SU-DHL-6 (cell line): ENCODE measurements around the gene ZNF432.

Experiments
- H2AFZ ChIP-seq: fragments of 200-600 bp; sonication (generic); 2 replicates; pipeline ENCODE4 v1.6.1; 2014; ENCODE audit warnings: low read depth, mild to moderate bottlenecking, moderate library complexity, mixed read lengths, antibody characterized with exemption, low read length; ENCODE audit not compliant: severe bottlenecking
- H3F3A ChIP-seq: fragments of 200-600 bp; shearing (Covaris generic); 2 replicates; pipeline ENCODE4 v1.6.0; 2016; ENCODE audit warnings: antibody characterized with exemption, mild to moderate bottlenecking; ENCODE audit not compliant: insufficient read depth
- H3K27ac ChIP-seq: fragments of 200-600 bp; sonication (generic); 2 replicates; pipeline ENCODE4 v1.5.1; 2016; ENCODE audit warnings: low read depth, mild to moderate bottlenecking, low read length, moderate library complexity, mixed read lengths
- H3K27me3 ChIP-seq: fragments of 200-600 bp; sonication (generic), shearing (Covaris generic); 2 replicates; pipeline ENCODE4 v1.6.0; 2014; ENCODE audit warnings: mild to moderate bottlenecking, low read length
- H3K36me3 ChIP-seq: fragments of 200-600 bp; sonication (generic); 2 replicates; pipeline ENCODE4 v1.6.1; 2014; ENCODE audit warnings: mild to moderate bottlenecking, low read length, mixed read lengths
- H3K4me2 ChIP-seq: fragments of 300-600, 200-600 bp; shearing (Covaris generic), sonication (generic); 2 replicates; pipeline ENCODE4 v1.6.0; 2014; ENCODE audit warnings: low read length, low read depth, mild to moderate bottlenecking; ENCODE audit not compliant: poor library complexity, severe bottlenecking
- H3K4me3 ChIP-seq: fragments of 200-600 bp; sonication (generic); 2 replicates; pipeline ENCODE4 v1.5.1; 2014; ENCODE audit warnings: antibody characterized with exemption, low read length, mild to moderate bottlenecking, mixed read lengths; ENCODE audit not compliant: insufficient read depth, poor library complexity, severe bottlenecking
- H3K79me2 ChIP-seq: fragments of 200-600 bp; sonication (generic); 2 replicates; pipeline ENCODE4 v1.6.1; 2014; ENCODE audit warnings: mild to moderate bottlenecking, low read length, moderate library complexity; ENCODE audit not compliant: insufficient read depth
- H3K9ac ChIP-seq: fragments of 200-600 bp; sonication (generic); 2 replicates; pipeline ENCODE4 v1.7.0; 2014; ENCODE audit warnings: mild to moderate bottlenecking, low read length
- H3K9me2 ChIP-seq: fragments of 200-600 bp; sonication (generic); replicated peaks from 2 replicates; pipeline ENCODE4 v1.6.1; 2014; ENCODE audit warnings: low read length; ENCODE audit not compliant: insufficient read depth
- H3K9me3 ChIP-seq: fragments of 200-600 bp; sonication (generic); 2 replicates; pipeline ENCODE4 v1.6.1; 2014; ENCODE audit warnings: low read length, mixed read lengths; ENCODE audit not compliant: insufficient read depth
- H4K20me1 ChIP-seq: fragments of 200-600 bp; sonication (generic); 2 replicates; pipeline ENCODE4 v1.6.1; 2014; ENCODE audit warnings: low read depth, mild to moderate bottlenecking, antibody characterized with exemption, low read length, moderate library complexity, mixed read lengths
- EZH2phosphoT487 ChIP-seq: fragments of 200-600 bp; sonication (generic), shearing (Covaris generic); conservative IDR thresholded peaks from 2 replicates; pipeline ENCODE4 v1.6.1; 2018; ENCODE audit warnings: mild to moderate bottlenecking, antibody characterized with exemption, low read length, moderate library complexity, mixed read lengths
- TF ChIP-seq, protein P1 (sequence below): fragments of 200-600 bp; sonication (generic); IDR thresholded peaks from one replicate; pipeline ENCODE4 v1.5.1; 2017; ENCODE audit warnings: antibody characterized with exemption, mild to moderate bottlenecking, low read length, moderate library complexity; ENCODE audit not compliant: insufficient read depth, poor library complexity, severe bottlenecking

ZNF432 gene

DNA sequence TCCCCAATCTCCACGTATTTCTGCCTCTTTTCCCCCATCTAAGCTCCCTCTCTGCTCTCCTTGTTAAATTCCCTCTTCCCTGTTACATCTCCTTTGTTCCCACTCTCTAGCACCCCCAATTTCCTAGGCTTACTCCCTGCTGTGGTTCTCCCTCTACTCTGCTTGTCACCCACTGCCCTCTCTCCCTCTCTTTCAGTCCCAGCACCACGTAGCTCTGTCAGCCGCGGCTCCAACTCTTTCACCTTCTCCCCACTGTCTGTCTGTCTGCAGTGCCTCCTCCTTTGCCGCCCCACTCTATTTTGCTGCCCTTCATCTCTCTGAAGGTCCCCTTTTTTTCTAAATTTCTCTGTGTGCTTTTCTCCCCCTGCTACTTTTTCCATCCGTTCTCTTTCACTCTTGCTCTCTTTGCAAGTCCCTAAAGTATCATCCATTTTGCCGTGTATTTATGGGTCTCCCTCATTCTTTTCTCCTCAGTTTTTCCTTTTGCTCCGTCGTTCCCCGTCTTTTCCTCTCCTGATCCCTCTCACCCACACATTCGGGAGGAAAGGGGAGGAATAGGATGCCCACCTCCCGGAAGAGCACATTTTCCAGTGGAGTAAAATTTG is 46.0 kb upstream of the ZNF432 start:
- TF ChIP-seq, protein P1, sequence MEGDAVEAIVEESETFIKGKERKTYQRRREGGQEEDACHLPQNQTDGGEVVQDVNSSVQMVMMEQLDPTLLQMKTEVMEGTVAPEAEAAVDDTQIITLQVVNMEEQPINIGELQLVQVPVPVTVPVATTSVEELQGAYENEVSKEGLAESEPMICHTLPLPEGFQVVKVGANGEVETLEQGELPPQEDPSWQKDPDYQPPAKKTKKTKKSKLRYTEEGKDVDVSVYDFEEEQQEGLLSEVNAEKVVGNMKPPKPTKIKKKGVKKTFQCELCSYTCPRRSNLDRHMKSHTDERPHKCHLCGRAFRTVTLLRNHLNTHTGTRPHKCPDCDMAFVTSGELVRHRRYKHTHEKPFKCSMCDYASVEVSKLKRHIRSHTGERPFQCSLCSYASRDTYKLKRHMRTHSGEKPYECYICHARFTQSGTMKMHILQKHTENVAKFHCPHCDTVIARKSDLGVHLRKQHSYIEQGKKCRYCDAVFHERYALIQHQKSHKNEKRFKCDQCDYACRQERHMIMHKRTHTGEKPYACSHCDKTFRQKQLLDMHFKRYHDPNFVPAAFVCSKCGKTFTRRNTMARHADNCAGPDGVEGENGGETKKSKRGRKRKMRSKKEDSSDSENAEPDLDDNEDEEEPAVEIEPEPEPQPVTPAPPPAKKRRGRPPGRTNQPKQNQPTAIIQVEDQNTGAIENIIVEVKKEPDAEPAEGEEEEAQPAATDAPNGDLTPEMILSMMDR: no peak
- no peak for TF ChIP-seq EZH2phosphoT487
- Histone ChIP-seq H3K9me2 (no peaks in the 10 kb centered on the region), H3K9ac (no peak overlapping the region), H3K27ac (no peak overlapping the region), H3K9me3 (peaks cover 9% of the 10 kb centered on the region; the same call in 1 of the 2 replicates), H3K4me3 (no peak overlapping the region), H3K79me2 (no peaks in the 10 kb centered on the region), H3F3A (no peaks in the 10 kb centered on the region), H3K36me3 (no peaks in the 10 kb centered on the region), H4K20me1 (no peaks in the 10 kb centered on the region), H2AFZ (no peak overlapping the region), H3K27me3 (no peaks in the 10 kb centered on the region), H3K4me2 (no peak overlapping the region)

- Histone ChIP-seq H3K4me3 (no peak overlapping the region), H4K20me1 (no peaks in the 10 kb centered on the region), H3F3A (no peaks in the 10 kb centered on the region), H3K9me2 (no peaks in the 10 kb centered on the region), H3K27me3 (no peaks in the 10 kb centered on the region), H3K9ac (no peak overlapping the region), H2AFZ (no peak overlapping the region), H3K36me3 (no peaks in the 10 kb centered on the region), H3K79me2 (no peaks in the 10 kb centered on the region), H3K27ac (no peak overlapping the region), H3K4me2 (no peak overlapping the region), H3K9me3 (peaks cover 9% of the 10 kb centered on the region; the same call in 1 of the 2 replicates)
- TF ChIP-seq, protein P1: no peak
- TF ChIP-seq EZH2phosphoT487: no peak
These were observed 37.8 kb upstream of the ZNF432 start for GRCh38 chr19:52086481-52086880.

DNA sequence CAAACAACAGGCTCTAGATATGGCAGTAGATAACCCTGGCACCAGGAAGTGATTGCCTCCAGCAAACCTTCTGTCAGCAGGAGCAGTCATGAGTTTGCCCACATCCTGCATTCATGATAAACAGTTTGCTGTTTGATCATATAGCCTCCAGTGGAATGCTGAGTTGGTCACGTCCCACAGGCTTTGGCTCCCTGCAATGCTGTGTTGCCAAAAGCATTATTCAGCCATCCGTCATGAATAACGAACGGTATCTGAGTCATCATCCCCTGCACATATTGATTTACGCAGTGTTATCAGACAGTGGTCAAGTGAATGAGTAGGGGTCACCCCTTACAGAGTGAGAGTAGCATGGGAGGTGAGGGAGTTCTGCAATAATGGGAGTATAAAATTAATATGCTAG is 21.9 kb upstream of the ZNF432 start:
- H3K9me2 ChIP-seq: no peaks in the 10 kb centered on the region
- H3K36me3 ChIP-seq: no peaks in the 10 kb centered on the region
- H3K27me3 ChIP-seq: no peaks in the 10 kb centered on the region
- no peaks in the 10 kb centered on the region for H4K20me1 ChIP-seq
- no peak overlapping the region for H3K4me3 ChIP-seq
- peaks cover 15% of the 10 kb centered on the region; the same call in 1 of the 2 replicates for H3K9me3 ChIP-seq
- no peak overlapping the region for H3K27ac ChIP-seq
- TF ChIP-seq, protein P1: no peak
- no peak for TF ChIP-seq EZH2phosphoT487
- H2AFZ ChIP-seq: no peak overlapping the region
- H3K9ac ChIP-seq: no peak overlapping the region
- H3K4me2 ChIP-seq: no peak overlapping the region
- no peaks in the 10 kb centered on the region for H3K79me2 ChIP-seq
- no peaks in the 10 kb centered on the region for H3F3A ChIP-seq
